Upper lobe of left lung (tissue), 4 donors: ENCODE results near the gene KCTD21.

ENCODE experiments used
- CTCF ChIP-seq, 6 experiments: fragments of 450-650 bp in 4 of 6; fragments of 200-600 bp in 2 of 6; sonication (generic) in 2 of 6; IDR thresholded peaks; one replicate each; pipeline ENCODE4 v1.5.1; 2016 to 2019; ENCODE audit warnings: antibody characterized with exemption in 6 of 6
- POLR2A ChIP-seq, 4 donors: fragments of 450-650 bp; IDR thresholded peaks; one replicate each; pipeline ENCODE4 v1.5.1; 2016 to 2017; ENCODE audit warnings: antibody characterized with exemption in 4 of 4, mild to moderate bottlenecking in 2 of 4

- no peak for TF ChIP-seq POLR2A (IDR thresholded peaks at IDR 0.05)
- no peak for TF ChIP-seq CTCF (IDR thresholded peaks at IDR 0.05)
These were observed 36.1 kb upstream of the KCTD21 start for GRCh38 chr11:78224506-78224905.
